Central memory CD4-positive, alpha-beta T cell (primary cell): Measurements from ENCODE around the gene CPLX4.

ENCODE experiments used
- DNase-seq: peaks from one replicate; pipeline ENCODE4 v3.0.0; 2022

Gene CPLX4

DNA sequence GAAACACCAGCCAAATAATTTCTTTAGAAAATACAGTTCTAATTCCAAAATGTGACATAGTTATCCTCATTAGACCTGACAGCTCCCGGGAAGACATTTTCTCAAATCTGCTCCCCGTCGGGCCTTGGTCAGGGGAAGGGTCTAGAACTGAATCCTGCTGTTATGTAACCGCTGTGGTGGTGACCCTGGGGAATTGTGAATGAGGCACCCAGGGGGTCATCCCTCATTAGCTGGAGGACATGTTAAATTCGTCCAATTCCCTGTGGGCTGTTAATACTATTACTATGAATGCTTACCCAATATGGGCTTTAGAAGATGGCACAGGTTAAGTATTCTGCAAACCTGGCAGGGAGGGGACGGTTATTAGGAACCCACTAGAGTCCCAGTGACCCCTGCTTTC is 11.8 kb downstream of the CPLX4 start:
- no peak for DNase-seq

DNA sequence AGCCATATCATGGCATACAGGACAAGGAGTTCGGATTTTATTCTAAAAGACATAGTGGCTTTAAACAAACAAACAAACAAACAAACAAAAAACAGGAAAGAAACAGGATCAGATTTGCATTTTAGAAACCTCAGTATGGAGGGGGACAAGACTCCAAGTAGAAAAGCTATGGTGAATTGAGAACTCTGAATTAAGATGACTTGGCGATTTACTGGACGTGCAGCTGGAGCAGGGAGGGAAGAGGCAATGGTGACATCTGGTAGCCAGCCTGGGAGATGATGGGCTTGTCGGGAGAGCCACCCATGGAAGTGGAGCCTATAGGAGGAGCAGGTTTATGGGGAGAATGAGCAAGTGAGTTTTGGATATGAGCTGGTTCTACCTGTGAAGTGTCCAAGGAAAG is 13.2 kb downstream of the CPLX4 start:
- no peak for DNase-seq

DNA sequence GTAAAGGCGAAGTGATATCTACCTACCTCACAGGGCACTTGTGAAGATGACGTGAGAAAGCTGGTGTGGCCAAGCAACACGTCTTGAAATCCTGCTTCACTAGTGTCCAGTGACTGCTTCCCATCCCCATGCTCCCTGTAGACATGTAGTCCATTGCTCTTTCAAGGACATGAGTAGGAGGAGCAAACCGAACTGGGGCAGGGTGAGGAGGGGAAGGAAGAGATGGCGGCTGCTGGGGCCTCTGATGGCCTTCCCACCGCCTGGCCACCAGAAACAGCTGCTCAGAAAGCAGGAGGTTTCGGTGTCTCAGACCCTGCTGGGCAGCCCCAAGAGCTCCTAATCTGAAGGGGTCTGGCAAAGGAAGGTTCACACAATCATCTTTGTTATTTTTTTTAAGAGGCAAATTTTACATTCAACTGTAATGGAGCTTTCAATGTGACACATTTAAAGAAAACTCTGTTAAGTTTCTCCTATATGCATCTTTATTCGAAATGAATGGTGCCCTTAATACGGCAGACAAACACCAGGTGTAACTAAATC is 14.7 kb downstream of the CPLX4 start:
- no peak for DNase-seq

DNA sequence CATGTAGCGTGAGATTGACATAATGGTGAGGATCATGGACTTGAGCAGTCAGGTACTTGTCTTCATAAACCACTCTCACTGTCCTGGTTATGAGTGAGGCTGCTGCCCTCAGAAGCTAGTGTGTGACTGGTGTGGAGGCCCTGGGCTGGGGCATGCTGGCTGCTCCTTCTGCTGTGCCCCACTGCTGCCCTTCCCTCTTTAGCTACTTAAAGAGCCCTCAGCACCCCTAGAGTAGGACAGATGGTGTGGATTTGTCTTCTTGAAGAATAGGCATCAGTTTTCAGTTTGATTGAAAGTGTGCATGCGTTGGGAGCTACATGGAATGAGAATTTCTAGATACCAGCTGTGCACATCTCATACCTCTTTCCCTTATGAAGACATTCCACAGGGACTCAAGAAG is 15.4 kb downstream of the CPLX4 start:
- DNase-seq, result no peak

GRCh38 chr18:59301929-59302328 is 16.5 kb downstream of the CPLX4 start:
- DNase-seq, result no peak

DNA sequence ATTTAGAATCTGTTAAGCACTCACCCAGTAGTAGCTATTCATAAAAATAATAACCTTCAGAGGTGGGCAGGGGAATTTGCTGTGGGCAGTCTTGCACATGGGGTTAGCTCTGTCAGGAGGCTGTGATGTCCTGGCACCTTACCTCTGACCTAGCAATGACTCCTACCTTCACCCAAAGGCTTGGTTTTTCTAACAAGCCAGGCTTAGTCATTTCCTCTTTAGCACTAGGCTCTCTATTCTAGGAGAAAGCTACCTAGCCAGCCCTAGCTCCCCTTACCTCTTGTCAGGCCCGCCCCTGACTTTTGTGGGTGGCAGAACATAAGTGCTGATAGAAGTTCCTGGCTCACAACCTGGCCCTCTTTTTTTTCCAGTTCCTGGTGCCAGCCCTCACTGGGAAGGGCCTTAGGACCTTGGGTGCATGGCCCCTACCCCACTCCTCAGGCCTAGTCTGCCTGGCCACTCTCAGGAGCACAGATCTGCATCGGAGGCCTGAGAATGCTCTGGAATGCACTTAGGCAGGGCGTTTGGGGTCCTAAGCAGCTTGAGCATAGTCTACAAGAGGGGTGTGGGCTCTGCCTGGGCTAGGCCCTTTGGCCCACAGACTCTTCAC is 17.7 kb downstream of the CPLX4 start:
- DNase-seq, result no peak

- DNase-seq, result no peak
Observed at GRCh38 chr18:59298871-59299270, 19.6 kb downstream of the CPLX4 start.

DNA sequence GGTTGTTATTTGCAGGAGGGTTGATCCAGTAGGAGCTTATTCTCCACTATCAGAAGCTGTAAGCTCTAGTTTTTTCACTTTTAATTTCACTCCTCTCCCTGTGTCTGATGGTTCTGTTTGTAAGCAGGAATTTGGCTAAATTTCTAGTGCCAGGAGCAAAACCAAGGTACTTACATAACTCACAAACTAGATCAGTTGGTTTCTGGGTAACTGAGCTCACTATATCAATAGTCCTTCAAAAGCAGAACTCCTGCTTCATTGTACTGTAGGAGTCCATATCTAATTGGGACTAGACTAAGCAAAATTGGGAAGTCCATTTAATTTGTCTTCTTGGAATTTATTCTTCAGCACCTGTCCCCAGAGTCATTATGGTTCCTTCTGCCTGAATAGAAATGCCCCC is 25.1 kb downstream of the CPLX4 start:
- no peak for DNase-seq

DNA sequence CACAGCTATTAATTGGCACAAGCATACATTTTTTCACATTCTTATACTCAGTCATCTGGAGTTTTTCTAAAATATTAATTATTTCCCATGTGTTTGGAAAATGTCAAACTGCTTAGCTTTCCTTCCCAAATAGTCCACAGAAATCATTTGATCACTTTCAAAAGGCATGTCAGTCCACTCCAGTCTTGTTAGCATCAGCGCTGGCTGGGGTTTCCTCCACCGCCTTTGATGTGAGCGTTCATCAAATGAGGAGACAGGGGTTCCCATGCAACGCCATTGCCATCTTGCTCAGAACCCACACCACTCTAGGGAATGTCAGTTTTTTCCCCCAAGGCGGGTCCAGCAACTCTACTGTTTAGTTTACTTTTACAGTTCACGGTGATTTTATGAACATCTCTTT is 32.1 kb downstream of the CPLX4 start:
- no peak for DNase-seq

DNA sequence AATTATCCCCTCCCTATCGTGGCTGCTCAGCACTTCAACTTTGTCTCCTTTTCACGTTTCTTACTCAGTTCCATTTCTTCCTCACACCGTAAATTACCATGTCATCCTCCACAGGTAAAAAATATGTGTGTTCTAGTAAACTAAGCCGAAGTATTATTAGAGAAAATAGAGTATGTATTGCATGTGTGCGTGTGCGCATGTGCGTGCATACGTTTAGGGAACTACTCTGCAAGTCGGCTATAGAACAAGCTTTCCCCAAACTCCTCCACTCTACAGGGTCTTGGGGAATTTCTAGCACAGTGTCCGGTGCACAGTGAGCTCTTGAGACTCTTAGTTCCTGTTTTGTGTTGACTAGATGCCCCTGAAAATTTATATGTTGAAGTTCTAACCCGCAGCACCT is 36.1 kb downstream of the CPLX4 start:
- no peak for DNase-seq

DNA sequence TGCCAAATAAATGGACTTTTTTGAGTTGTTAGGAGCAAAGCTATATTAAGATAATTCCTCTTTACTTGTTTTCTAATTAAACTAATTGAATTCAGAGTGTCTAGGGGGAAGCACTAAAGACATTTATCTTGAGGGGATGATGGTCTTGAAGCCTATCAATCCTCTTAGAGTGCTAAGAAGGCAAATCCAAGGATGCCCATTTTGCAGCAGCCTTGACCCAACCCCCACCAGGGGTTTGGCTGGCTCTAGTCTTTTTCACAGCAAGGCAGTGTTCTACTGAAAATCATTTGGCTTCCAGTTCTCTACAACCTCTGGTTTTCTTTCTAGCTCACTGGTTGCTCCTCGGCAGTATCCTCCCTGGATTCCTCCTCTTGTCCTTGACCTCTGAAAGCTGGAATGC is 38.7 kb downstream of the CPLX4 start:
- no peak for DNase-seq

DNA sequence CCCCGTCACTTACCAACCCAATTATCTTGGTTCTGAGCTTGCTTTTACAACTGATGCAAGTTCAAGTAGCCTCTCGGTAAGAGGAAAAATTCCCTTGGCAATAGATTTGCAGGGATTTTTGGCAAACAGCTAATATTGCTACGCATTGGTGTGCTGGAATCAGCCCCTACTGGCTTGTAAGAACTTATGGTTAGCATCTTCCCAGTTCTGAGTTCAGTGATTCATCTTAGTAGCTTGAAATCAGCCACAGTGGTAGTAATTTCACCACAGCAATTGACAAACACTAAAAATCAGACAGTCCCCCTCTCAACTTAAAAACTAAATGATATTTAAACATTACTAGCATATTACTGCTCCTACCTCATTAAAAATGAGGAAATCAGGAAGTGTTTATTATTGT is 39.3 kb downstream of the CPLX4 start:
- DNase-seq, result no peak

DNA sequence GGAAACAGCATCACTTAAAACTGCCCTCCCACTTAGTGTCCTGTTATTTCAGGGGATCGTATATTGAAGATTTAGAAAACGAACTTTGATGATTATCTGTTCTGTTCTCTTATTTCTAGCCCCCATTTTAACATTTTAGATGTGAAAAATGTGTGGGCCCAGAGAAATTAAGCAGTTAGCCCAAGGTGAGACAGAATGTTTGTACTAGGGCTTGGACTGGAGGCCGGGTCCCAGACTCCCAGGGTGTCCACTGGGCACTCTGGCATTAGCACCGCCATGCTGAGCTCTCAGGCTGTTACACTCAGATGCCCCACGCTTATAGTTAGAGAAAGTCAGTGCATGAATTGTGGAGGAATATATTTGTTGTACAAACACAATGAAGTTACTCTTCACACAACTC is 39.7 kb downstream of the CPLX4 start:
- DNase-seq, result no peak

DNA sequence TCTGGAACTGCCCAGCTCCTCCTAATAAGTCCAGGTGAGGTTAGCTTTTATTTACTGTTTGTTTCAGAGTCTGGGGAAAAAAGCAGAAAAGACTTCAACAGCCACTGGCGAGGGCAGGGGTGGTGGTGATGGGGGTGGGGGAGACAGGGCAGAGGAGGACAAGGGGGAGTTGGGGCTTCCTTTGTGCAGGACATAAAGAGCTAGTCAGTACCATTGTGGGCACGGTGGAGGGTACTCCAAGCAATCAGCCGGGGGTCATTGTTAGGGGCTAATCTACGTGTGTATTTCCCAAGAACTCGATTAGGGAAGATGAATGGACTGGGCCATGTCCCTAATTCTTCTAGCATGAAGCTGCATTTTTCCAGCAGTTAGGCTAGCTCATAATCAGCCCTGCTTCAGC is 42.4 kb downstream of the CPLX4 start:
- DNase-seq, result no peak

DNA sequence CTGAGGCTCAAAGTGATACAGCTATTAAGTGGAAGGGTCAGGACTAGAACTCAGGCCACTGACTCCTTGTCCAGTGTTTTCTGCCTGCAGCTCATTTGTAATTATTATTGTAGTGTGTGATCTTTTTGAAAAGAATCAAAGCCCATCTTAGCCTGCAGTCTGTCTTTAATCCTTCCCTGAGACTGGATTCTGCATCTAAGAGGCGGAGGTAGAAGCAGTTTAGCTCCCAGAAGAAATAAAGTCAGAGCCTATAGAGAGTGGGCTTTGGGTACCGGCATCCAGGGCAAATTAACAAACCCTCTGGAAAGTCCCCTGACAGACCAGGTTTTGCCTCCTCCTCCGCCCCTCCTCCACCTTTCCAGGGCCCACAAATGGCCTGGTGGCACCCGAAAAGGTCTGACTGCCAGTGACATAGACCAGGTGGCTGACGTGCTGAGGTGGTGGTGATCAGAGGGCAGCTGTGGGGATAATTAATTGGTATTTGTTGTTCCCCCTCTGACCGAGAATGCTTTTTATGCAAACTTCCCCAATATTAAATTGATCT is 43.0 kb downstream of the CPLX4 start:
- DNase-seq, result no peak

GRCh38 chr18:59274533-59274928 is 43.9 kb downstream of the CPLX4 start:
- DNase-seq, result no peak

GRCh38 chr18:59273759-59274532 is 44.5 kb downstream of the CPLX4 start:
- no peak for DNase-seq

DNA sequence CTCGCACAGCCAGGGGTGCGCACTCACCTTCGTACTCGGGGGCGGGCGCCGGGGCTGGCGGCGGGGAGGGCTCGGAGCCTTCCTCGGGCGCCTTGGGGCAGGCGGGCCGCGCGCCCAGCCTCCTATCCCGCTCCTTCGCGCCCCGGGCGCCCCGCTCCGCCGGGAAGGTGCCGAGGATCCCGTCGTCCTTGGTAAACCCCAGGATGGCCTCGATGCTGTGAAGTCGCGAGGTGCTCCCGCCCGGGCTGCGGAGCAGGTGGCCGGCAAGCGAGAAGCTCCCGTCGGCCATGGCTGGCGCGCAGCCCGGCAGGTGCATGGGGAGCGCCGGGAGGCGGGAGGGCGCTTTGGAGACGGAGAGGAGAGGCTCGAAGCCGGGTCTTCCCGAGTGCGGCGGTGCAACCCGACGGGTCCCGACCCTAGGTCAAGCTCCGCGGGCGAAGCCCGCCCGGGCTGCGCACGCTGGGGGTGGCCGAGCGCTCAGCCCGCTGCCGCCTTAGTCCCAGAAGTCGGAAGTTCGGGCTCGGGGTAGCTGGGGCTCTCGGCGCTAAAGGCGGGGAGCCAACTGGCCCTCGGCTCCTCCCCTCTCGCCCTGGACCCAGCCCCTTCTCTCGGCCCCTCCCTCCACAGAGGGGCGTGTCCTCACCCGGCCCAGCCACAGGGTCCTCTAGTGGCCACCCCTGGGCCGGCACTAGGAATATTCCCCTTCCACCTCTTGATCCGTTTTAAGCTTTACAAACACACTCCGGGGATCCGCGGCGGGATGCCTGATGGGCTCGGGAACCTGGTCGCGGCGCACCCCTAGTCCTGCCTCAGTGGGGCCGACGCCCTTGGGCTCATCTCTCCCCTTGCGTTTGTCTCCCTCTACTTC is 45.3 kb downstream of the CPLX4 start, which contains the start of gene RAX:
TSS of gene RAX (minus strand) at position 564 of the 868 bp plus-strand sequence. CDS start at position 316, 248 bp downstream.
- DNase-seq, result no peak

DNA sequence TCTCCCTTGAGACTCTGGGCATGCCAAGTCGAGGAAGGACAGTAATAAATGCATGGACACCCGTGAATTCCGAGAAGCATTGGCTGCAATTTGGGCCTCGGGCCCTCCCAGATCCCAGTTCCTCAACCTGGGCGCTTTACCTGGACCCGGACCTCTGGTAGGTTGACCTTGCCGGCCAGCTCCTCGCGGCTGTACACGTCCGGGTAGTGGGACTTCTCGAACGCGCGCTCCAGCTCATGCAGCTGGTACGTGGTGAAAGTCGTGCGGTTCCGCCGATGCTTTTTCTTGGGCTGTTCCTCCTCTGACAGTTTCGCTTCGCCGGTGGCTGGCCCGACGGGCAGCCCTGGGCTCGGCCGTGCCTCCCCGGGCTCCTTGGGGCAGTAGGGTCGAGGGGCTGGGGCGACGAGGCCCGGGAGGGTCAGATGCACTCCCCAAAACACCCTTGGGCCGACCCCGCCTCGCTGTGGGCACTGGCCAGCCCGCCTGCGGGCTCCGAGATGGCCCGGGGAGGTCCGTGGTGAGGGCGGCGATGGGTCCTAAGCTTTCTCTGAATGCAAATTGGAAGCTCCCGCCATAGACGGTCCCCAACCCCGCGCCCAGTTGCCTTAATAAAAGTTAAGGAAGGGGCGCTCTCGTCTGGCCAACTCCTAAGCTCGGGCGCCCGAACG is 46.1 kb downstream of the CPLX4 start:
- no peak for DNase-seq

- DNase-seq, result no peak
Observed at GRCh38 chr18:59271606-59272220, 46.7 kb downstream of the CPLX4 start.

DNA sequence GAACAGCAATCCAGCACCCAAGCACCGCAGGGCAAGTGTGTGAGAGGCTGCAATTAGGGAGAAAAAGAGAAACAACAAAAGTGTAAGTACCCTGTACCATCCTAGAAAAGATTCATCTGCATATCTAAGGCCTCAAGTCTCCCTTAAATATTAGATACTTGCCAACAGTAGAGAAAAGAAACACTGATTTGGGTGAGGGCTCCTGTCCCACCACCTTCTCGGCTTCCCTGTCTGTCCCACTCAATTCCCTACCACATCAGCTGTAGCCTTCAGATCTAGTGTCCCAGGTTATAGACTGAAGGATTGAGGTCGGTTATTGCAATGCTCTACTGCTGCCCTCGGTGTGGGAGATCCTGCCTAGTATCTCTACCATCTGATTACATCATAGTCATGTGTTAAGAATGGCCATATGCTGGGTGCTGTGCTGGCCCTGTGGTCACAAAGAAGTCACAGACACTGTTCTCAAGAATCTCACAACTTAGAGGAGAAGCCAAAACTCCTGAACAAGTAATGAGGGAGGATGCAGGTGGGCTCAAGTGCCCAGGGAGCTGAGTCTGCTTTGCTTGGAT is 47.7 kb downstream of the CPLX4 start:
- no peak for DNase-seq
